IPS DF 19.7 (cell line): ENCODE measurements around the gene SPRY4.
"Not testable (repeated sequence)": the region's sequence is repeated elsewhere in the genome, so short reads cannot be mapped to it uniquely, and the experiment has no call there.

ENCODE experiments used
- DNase-seq: peaks from one replicate; pipeline ENCODE4 v3.0.0-alpha.2; 2013; ENCODE audit warnings: low read depth, low spot score

The SPRY4 gene

GRCh38 chr5:142315096-142315900, 9.5 kb downstream of the SPRY4 start:
- DNase-seq = no peak

- no peak for DNase-seq
Observed at GRCh38 chr5:142314606-142315005, 10.2 kb downstream of the SPRY4 start.

GRCh38 chr5:142314109-142314508, 10.7 kb downstream of the SPRY4 start:
- no peak for DNase-seq

GRCh38 chr5:142313682-142314081, 11.1 kb downstream of the SPRY4 start:
- DNase-seq = no peak

- no peak for DNase-seq
Observed at GRCh38 chr5:142313275-142313674, 11.5 kb downstream of the SPRY4 start.

GRCh38 chr5:142312399-142312798, 12.4 kb downstream of the SPRY4 start:
- DNase-seq = no peak

- DNase-seq = no peak
Observed at GRCh38 chr5:142311725-142312124, 13.1 kb downstream of the SPRY4 start.

- no peak for DNase-seq
Observed at GRCh38 chr5:142310803-142311202, 14.0 kb downstream of the SPRY4 start.

- no peak for DNase-seq
Observed at GRCh38 chr5:142309747-142310318, 15.0 kb downstream of the SPRY4 start.

GRCh38 chr5:142308358-142308757, 16.5 kb downstream of the SPRY4 start:
- DNase-seq = no peak

- DNase-seq = no peak
Observed at GRCh38 chr5:142307146-142307890, 17.5 kb downstream of the SPRY4 start.

- no peak for DNase-seq
Observed at GRCh38 chr5:142306077-142306502, 18.7 kb downstream of the SPRY4 start.

GRCh38 chr5:142305211-142305610, 19.6 kb downstream of the SPRY4 start:
- DNase-seq = no peak

- no peak for DNase-seq
Observed at GRCh38 chr5:142304013-142304701, 20.7 kb downstream of the SPRY4 start.

GRCh38 chr5:142303565-142303964, 21.3 kb downstream of the SPRY4 start:
- no peak for DNase-seq

- DNase-seq = no peak
Observed at GRCh38 chr5:142301540-142301939, 23.3 kb downstream of the SPRY4 start.

GRCh38 chr5:142300677-142301076, 24.1 kb downstream of the SPRY4 start:
- DNase-seq = no peak

- no peak for DNase-seq
Observed at GRCh38 chr5:142298789-142299188, 26.0 kb downstream of the SPRY4 start.

GRCh38 chr5:142297786-142298185, 27.0 kb downstream of the SPRY4 start:
- not testable (repeated sequence) for DNase-seq

- DNase-seq = no peak
Observed at GRCh38 chr5:142296914-142297417, 27.9 kb downstream of the SPRY4 start.

GRCh38 chr5:142295960-142296860, 28.6 kb downstream of the SPRY4 start:
- DNase-seq = no peak
